Ovary (tissue), 3 donors: ENCODE data around the gene CENPV.
"Not testable (repeated sequence)": the region's sequence is repeated elsewhere in the genome, so short reads cannot be mapped to it uniquely, and the experiment has no call there.

Source experiments
- CTCF ChIP-seq, 3 donors: fragments of 450-650 bp in 2 of 3; fragments of 200-600 bp in 1 of 3; IDR thresholded peaks; one replicate each; pipeline versions ENCODE4 v1.5.1 to v1.8.0; 2016 to 2022; ENCODE audit warnings: antibody characterized with exemption in 3 of 3, mild to moderate bottlenecking in 1 of 3
- EP300 ChIP-seq: sonication (generic); formaldehyde crosslinking; IDR thresholded peaks from one replicate; pipeline ENCODE4 v1.6.1; 2017; ENCODE audit warnings: antibody characterized with exemption
- POLR2A ChIP-seq: fragments of 450-650 bp; IDR thresholded peaks from one replicate; pipeline ENCODE4 v1.6.1; 2017; ENCODE audit warnings: antibody characterized with exemption, mild to moderate bottlenecking, moderate library complexity
- donor health status: DM: no; HTN: no; CAD: no.

- not testable (repeated sequence) for TF ChIP-seq CTCF (IDR thresholded peaks at IDR 0.05); EP300; POLR2A
These were observed 39.2 kb upstream of the CENPV start for GRCh38 chr17:16392491-16392890.
